HG02840 (cell line): ENCODE results near the gene HCLS1.
"Not testable (repeated sequence)": the region's sequence is repeated elsewhere in the genome, so short reads cannot be mapped to it uniquely, and the experiment has no call there.

Source experiments
- ATAC-seq: cut with Tn5 transposase; IDR thresholded peaks from one replicate; pipeline ENCODE4 v1.9.1; 2021; ENCODE audit warnings: mild to moderate bottlenecking, moderate library complexity, moderate number of reproducible peaks; ENCODE audit not compliant: unreplicated experiment, low FRiP score

HCLS1 gene

DNA sequence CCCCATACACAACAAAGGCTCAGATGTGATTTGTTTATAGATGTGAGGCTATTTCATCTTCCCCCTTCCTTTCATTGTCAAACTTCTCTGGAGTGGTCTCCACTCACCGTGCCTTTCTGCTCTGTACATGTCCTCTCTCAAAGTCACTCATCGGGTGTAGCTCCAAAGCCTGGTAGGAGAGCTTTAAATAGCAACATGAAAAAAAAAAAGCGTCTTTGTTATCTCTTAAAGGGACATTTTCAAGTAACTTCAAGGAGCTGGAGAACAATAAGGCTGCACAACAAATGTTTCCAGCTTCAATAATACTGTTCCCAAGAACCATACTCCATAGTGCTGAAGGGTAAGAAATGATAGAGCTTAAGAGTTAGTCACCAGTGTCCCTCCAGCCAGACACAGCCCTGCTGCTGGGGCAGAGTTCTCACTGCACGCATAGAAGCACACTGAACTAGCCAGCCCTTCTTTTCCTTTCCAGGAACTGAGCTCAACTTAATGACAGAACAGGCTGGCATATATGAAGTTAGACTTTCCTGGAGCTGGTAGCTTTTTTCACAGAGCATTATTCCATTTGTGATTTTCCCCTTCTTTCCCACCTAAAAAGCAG, 59.4 kb downstream of the HCLS1 start:
- ATAC-seq = no peak

DNA sequence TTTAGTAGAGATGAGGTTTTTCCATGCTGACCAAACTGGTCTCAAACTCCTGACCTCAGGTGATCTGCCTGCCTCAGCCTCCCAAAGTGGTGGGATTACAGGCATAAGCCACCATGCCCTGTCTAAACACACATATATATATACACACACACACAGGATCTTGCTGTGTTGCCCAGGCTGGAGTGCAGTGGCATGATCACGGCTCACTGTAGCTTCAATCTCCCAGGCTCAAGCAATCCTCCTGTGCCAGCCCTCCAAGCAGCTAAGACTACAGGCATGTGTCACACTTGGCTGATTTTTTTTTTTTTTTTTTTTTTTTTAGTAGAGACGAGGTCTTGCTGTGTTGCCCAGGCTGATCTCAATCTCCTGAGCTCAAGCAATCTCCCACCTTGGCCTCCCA, 60.8 kb downstream of the HCLS1 start:
- ATAC-seq = not testable (repeated sequence)

DNA sequence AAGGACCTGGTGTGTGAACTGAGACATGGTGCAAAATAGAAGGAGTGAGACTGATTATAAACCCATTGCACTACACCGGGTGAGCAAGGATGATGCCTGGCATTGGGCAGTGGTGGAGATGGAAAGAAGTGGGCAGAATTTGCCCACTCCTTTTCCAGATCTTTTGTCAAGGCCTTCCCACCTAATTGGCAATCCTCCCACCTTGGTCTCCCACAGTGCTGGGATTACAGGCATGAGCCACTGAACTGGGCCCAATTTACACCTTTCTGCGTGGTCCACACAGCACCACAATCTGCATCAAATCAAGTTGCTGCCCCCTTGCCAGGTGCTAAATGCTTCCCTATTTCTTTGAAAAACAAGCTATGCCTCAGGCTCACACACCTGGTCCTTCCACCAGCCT, 62.1 kb downstream of the HCLS1 start:
- ATAC-seq = no peak

DNA sequence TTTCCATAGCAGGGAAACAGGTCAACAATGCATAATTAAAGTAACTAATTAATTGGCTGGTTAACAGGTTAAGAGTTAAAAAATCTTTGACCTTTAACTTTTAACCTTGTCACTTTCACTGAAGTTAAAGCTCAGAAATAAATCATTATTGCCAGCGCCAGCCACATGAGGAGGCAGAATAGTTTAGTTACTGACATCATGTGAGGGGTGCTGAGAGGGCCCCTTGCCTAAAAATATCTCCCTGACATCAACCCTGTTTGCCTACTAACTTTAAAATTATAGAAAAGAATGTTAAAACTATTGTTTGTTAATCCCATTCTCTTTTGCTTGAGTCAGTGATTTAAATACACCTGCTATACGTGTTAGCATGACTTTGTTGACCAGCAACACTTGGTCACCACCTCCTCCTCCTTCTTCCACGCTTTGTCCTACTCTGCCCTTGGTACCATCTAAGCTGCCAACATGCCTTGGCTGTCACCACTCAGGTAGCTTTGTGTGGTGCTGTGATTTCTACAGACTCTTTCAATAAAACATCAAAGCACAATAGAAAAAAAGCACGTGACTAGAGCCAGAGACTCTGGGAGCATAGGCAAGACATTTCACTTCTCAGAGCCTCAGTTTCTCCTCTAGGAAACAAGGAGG, 64.8 kb downstream of the HCLS1 start:
- ATAC-seq = no peak

DNA sequence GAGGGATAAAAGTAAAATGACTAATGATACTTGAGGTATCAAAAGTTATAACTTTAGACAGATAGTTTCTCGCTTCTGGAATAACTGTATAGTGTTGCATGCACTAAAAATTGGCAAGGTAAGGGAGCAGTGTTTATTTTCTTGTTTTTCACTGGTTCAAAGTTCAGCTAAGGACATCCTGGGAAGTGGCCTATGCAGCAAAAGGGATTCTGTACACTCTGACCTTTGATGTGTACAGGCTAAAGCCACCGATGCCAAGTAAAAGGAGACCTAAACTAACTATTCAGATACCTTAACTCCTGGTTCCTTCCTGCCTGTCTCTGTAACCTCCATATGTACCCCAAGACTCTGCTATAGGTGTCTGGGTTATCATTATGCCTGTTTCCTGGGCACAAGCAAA, 65.9 kb downstream of the HCLS1 start:
- ATAC-seq = no peak

DNA sequence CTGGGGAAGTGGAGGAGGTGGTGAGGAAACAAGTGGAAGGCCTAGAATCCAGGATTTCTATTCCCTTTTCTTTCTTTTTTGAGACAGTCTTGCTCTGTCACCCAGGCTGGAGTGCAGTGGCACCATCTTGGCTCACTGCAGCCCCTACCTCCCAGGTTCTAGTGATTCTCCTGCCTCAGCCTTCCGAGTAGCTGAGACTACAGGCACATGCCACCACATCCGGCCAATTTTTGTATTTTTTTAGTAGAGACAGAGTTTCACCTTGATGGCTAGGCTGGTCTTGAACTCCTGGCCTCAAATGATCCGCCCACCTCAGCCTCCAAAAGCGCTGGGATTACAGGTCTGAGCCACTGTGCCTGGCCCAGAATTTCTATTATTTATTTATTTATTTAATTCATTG, 66.9 kb downstream of the HCLS1 start:
- ATAC-seq = not testable (repeated sequence)

DNA sequence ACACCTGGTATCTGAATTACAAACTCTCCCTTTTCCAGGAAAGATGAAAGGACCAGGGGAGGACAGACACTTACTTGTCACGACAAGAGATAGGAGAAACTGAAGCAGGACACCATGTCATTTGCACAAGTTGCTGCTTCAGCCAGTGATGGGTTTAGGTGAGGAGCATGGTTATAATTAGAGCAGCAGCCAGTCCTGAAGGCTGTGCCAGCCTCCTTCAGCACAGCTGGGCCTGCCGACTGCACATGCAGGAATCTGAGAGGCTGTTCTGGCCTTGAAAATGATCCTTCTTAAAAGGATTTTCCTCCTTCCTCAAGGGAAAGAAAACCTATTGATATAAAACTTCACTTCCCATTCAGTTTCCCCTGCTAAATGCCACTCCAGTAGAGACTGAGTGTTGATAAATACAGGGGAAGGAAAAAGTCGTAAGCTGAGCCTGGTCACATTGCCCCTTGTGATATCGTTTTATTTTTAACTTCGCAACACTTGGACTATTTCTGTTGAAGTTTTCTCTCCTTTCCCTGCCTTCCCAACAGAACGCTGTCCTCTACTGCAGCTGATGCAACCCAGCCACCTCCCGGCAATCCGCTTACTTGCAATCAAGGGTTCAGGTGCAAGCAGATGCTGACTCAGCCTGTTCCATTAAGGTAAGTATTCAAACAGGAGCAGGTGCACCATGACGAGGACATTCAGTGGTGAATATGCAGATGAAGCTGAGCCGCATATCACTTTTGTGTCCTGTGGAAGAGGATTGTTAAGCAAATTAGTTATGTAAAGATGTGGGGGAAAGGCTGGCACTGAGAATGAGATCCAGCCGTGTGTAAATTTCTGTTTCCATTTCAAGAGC, 67.6 kb downstream of the HCLS1 start, which contains the start of gene FBXO40:
TSS of gene FBXO40 (plus strand) at position 524 of the 847 bp plus-strand sequence. CDS start 27,197 bp downstream, outside the sequence.
- peak; percentile 78 for ATAC-seq

DNA sequence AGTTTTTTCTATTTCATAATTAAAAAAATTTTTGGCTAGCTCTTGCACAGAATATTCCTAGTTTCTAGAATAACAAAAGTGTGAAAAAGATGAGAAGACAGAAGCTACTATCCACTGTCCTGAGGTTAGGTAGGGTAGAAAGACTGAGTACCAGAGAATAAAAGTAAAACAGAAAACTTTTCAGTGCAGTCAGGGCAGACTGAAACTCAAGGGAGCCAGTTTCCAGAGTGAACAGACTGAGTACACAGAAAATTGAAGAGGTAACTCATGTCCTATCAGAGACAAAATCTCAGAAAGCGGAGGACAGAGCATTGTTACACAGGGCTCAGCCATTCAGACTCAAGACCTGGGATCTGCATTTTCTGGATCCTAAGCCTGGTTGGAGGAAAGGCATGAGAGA, 76.3 kb downstream of the HCLS1 start:
- ATAC-seq = no peak

DNA sequence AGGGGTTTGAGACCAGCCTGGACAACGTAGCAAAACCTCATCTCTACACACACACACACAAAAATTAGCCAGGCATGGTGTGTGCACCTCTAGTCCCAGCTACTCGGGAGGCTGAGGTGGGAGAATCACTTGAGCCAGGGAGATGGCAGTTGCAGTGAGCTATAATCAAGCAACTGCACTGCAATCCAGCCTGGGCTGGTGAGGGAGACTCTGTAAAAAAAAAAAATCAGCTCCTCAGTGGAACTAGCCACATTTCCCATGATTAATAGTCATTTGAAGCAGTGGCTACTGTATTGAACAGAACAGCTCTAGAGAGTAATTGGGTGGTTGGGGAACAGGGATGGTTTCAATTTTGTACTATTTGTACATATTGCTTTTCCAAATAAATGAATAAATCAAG, 79.0 kb downstream of the HCLS1 start:
- ATAC-seq = no peak
